Measurements from ENCODE around the gene ELK4.

GRCh38 chr1:205594846-205595245 lies 37.0 kb downstream of the ELK4 start:
- TF ChIP-seq CTCF (IDR thresholded peaks at IDR 0.05; ENCODE audit: low read length) (no peak), EZH2 (optimal IDR thresholded peaks at IDR 0.05; ENCODE audit: low read depth, low read length) (no peak), EZH2phosphoT487 (IDR thresholded peaks at IDR 0.05; ENCODE audit: low read length) (no peak)

All from MM.1S (cell line).